GM19099 (cell line): ENCODE data around the gene GATA6.

Experiments used
- POLR2A ChIP-seq: IDR thresholded peaks from 3 replicates; pipeline ENCODE4 v1.6.1; 2011; ENCODE audit warnings: low read depth; ENCODE audit not compliant: insufficient read length; ENCODE audit errors: extremely low read depth

Gene GATA6

GRCh38 chr18:22172120-22172582, 2.8 kb downstream of the GATA6 start:
- TF ChIP-seq POLR2A: no peak

- no peak for TF ChIP-seq POLR2A
These were observed 3.2 kb downstream of the GATA6 start for GRCh38 chr18:22172594-22173049.

- no peak for TF ChIP-seq POLR2A
These were observed 4.0 kb downstream of the GATA6 start for GRCh38 chr18:22173221-22173927.

GRCh38 chr18:22173928-22174301, 4.5 kb downstream of the GATA6 start:
- TF ChIP-seq POLR2A: no peak

GRCh38 chr18:22174341-22175145, 5.2 kb downstream of the GATA6 start:
- no peak for TF ChIP-seq POLR2A

GRCh38 chr18:22175346-22175745, 6.0 kb downstream of the GATA6 start:
- TF ChIP-seq POLR2A: no peak

- no peak for TF ChIP-seq POLR2A
These were observed 7.3 kb downstream of the GATA6 start for GRCh38 chr18:22176420-22177326.

GRCh38 chr18:22177327-22177871, 8.0 kb downstream of the GATA6 start:
- no peak for TF ChIP-seq POLR2A

- TF ChIP-seq POLR2A: no peak
These were observed 9.8 kb downstream of the GATA6 start for GRCh38 chr18:22179174-22179573.

GRCh38 chr18:22179631-22180030, 10.2 kb downstream of the GATA6 start:
- TF ChIP-seq POLR2A: no peak

GRCh38 chr18:22180722-22181121, 11.3 kb downstream of the GATA6 start:
- TF ChIP-seq POLR2A: no peak

GRCh38 chr18:22182884-22183697, 13.7 kb downstream of the GATA6 start:
- TF ChIP-seq POLR2A: no peak

- TF ChIP-seq POLR2A: no peak
These were observed 14.3 kb downstream of the GATA6 start for GRCh38 chr18:22183698-22184170.

GRCh38 chr18:22185273-22185672, 15.9 kb downstream of the GATA6 start:
- no peak for TF ChIP-seq POLR2A
